Measurements from ENCODE around the gene GIPC3. TPM values are rescaled to one million over a fixed set of nuclear protein-coding genes. Genes with fewer than 3 reads are reported as not detected.

The GIPC3 gene
- polyA plus RNA-seq, 1 of the 3 experiments (the other 2 are of a cell fraction): 0.20 TPM

DNA sequence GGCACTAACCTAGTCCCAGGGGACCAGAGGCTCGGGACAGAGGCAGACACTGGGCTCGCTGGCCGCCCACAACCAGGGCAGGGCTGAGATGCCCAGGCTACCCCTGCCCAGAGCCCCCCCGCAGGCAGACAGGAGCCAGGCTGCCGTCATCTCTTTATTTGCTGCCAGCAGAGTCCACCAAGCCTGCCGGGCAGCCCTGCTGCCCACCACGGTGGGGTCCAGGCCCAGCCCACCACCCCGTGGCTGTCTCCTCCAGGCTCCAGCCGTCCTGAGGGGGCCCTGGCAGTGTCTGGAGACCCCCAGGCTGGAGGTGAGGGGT is 41.3 kb upstream of the GIPC3 start (continued):
- TF ChIP-seq GABPA (IDR thresholded peaks at IDR 0.05; ENCODE audit: low read depth): no peak
- TF ChIP-seq RXRA (IDR thresholded peaks at IDR 0.05; ENCODE audit: borderline replicate concordance, low read depth): no peak
- TF ChIP-seq RAD21 (IDR thresholded peaks at IDR 0.05; ENCODE audit: low read length): no peak
- no peak for TF ChIP-seq SIN3A (IDR thresholded peaks at IDR 0.05; ENCODE audit: borderline replicate concordance, low read depth, low read length)
- TF ChIP-seq RCOR1 (IDR thresholded peaks at IDR 0.05; ENCODE audit: low read length): no peak
- no peak for TF ChIP-seq FOXJ3 (CRISPR knock-in tag; IDR thresholded peaks at IDR 0.05)

DNA sequence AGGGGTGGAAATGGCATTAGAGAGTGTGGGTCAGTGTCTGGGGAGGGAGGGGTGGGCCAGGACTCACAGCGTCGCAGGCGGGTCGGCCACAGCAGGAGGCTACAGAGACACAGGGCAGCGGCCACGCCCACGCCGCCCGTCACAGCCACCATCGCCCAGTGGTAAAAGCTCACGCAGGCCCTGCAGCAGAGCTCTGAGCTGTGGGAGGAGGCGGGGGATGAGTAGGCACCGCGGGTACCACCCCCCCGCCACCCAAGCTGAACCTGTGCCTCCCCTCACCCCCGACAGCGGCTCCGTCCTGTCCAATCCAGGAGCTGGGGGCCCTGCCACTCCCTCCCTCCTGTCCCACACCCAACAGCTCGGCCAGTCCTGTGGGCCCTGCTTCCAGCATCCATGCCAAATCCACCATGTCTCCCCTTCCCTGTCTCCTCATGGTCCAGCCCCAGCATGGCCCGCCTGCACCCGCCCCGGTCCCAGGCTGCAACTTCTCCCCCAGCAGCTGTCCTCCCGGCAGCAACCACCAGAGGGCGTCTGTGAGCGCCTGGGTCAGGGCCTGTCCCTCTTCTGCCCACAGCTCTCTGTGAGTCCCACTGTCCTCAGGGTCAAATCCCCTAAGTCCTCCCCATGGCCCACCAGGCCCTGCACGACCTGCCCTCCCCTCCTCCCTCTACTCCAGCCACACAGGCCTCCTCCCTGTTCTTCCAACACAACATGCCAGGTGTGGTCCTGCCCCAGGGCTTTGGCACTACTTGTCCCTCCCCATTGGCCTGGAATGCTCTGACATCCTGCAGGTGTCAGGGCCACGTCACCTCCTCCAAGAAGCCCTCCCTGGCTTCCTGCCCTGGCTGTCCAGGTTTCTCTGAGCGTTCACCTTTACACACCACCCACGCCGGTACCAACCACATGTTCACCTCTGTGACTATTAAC is 40.3 kb upstream of the GIPC3 start:
- no peak overlapping the region for H3K4me2 ChIP-seq
- H3K9me3 ChIP-seq: no peaks in the 10 kb centered on the region
- peaks cover 0 to 30% of the 10 kb centered on the region in 2 experiments for H3K36me3 ChIP-seq (replicated peaks in 1 of 2; ENCODE audit: control insufficient read depth in 1 of 2, insufficient read depth in 2 of 2, low read length in 1 of 2)
- H3K9ac ChIP-seq: no peak overlapping the region
- H3F3A ChIP-seq (replicated peaks; ENCODE audit: insufficient read depth): peaks cover 7% of the 10 kb centered on the region
- WGBS (ENCODE audit: low lambda C conversion rate): 62% methylated on average over 15 of the region's 30 CpGs
- H3K27me3 ChIP-seq (ENCODE audit: insufficient read depth): no peaks in the 10 kb centered on the region
- ChIA-PET CTCF (interaction anchor here (0.5 to 6.0 kb wide), 35 partner anchors 9 to 602 kb away, joined by 3 to 73 read pairs (median 4); partner anchors contain the start of genes GIPC3, MFSD12 and TBXA2R), POLR2A (interaction anchor here (0.5 to 1.0 kb wide), 2 partner anchors 8 to 324 kb away, joined by 3 read pairs; partner anchors contain the start of gene ZFR2)
- 0 out of 2 replicates have a peak, but pooled peaks cover 7% of the 10 kb centered on the region for H4K20me1 ChIP-seq (ENCODE audit: insufficient read depth)
- DNase-seq: peak; percentile 94
- peak; percentile 79 for TF ChIP-seq SMC3 (IDR thresholded peaks at IDR 0.05; ENCODE audit: low read depth, low read length)
- peak; percentile 63 for TF ChIP-seq RAD21 (IDR thresholded peaks at IDR 0.05; ENCODE audit: low read length)
- no peak for TF ChIP-seq FOXJ3 (CRISPR knock-in tag; IDR thresholded peaks at IDR 0.05)
- TF ChIP-seq YY1 (IDR thresholded peaks at IDR 0.05; ENCODE audit: low read depth): no peak
- TF ChIP-seq NFIC (IDR thresholded peaks at IDR 0.05; ENCODE audit: borderline replicate concordance): no peak
- TF ChIP-seq, protein P1, sequence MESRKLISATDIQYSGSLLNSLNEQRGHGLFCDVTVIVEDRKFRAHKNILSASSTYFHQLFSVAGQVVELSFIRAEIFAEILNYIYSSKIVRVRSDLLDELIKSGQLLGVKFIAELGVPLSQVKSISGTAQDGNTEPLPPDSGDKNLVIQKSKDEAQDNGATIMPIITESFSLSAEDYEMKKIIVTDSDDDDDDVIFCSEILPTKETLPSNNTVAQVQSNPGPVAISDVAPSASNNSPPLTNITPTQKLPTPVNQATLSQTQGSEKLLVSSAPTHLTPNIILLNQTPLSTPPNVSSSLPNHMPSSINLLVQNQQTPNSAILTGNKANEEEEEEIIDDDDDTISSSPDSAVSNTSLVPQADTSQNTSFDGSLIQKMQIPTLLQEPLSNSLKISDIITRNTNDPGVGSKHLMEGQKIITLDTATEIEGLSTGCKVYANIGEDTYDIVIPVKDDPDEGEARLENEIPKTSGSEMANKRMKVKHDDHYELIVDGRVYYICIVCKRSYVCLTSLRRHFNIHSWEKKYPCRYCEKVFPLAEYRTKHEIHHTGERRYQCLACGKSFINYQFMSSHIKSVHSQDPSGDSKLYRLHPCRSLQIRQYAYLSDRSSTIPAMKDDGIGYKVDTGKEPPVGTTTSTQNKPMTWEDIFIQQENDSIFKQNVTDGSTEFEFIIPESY (IDR thresholded peaks at IDR 0.05; ENCODE audit: borderline replicate concordance, low read depth): no peak
- TF ChIP-seq, protein P2, sequence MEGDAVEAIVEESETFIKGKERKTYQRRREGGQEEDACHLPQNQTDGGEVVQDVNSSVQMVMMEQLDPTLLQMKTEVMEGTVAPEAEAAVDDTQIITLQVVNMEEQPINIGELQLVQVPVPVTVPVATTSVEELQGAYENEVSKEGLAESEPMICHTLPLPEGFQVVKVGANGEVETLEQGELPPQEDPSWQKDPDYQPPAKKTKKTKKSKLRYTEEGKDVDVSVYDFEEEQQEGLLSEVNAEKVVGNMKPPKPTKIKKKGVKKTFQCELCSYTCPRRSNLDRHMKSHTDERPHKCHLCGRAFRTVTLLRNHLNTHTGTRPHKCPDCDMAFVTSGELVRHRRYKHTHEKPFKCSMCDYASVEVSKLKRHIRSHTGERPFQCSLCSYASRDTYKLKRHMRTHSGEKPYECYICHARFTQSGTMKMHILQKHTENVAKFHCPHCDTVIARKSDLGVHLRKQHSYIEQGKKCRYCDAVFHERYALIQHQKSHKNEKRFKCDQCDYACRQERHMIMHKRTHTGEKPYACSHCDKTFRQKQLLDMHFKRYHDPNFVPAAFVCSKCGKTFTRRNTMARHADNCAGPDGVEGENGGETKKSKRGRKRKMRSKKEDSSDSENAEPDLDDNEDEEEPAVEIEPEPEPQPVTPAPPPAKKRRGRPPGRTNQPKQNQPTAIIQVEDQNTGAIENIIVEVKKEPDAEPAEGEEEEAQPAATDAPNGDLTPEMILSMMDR (IDR thresholded peaks at IDR 0.05): peak; percentile 88
- no peak for TF ChIP-seq EP300 (IDR thresholded peaks at IDR 0.05; ENCODE audit: borderline replicate concordance in 1 of 2, low read depth in 1 of 2, low read length in 1 of 2)
- no peak overlapping the region; a peak in 1 of 4 replicates for H3K4me3 ChIP-seq (ENCODE audit: low read depth in 2 of 2, low read length in 1 of 2)
- H3K4me1 ChIP-seq (ENCODE audit: control insufficient read depth in 1 of 2, insufficient read depth in 2 of 2, low read depth in 1 of 2, low read length in 1 of 2): no peaks in the 10 kb centered on the region; a peak in 1 of 4 replicates
- H3K79me2 ChIP-seq (ENCODE audit: insufficient read depth): peaks cover under 1% of the 10 kb centered on the region; the same call in 1 of the 2 replicates
- H2AFZ ChIP-seq (ENCODE audit: low read depth): no peak overlapping the region
- no peak overlapping the region for H3K27ac ChIP-seq (ENCODE audit: low read depth in 2 of 2, low read length in 1 of 2)
- no peaks in the 10 kb centered on the region for H3K9me2 ChIP-seq

Measured in SK-N-SH (cell line).